ENCODE data around the gene CSRP1.

- no peak for TF ChIP-seq CTCF (IDR thresholded peaks at IDR 0.05; ENCODE audit: insufficient read depth, low read length)
- TF ChIP-seq SPI1 (IDR thresholded peaks at IDR 0.05; ENCODE audit: borderline replicate concordance, low read depth) = no peak
- no peak for TF ChIP-seq REST (IDR thresholded peaks at IDR 0.05; ENCODE audit: insufficient replicate concordance, low read depth)
- TF ChIP-seq POLR2AphosphoS5 (IDR thresholded peaks at IDR 0.05; ENCODE audit: low read depth) = no peak
- no peak for TF ChIP-seq GABPA (IDR thresholded peaks at IDR 0.05; ENCODE audit: low read depth)
Observed at GRCh38 chr1:201545851-201546492, 39.0 kb upstream of the CSRP1 start.

Data from HL-60 (cell line).